GM08714 (cell line): ENCODE results near the gene PLEKHJ1.

ENCODE experiments used
- H3K4me3 ChIP-seq: fragments of 200-500 bp; sonication (Bioruptor generic); 2 replicates; pipeline ENCODE4 v1.5.1; 2014; ENCODE audit warnings: mild to moderate bottlenecking, low read length, inconsistent platforms
- ZNF274 ChIP-seq: IDR thresholded peaks from 2 replicates; pipeline ENCODE4 v1.6.1; 2012; ENCODE audit warnings: mild to moderate bottlenecking, low read depth, low read length

PLEKHJ1 gene

DNA sequence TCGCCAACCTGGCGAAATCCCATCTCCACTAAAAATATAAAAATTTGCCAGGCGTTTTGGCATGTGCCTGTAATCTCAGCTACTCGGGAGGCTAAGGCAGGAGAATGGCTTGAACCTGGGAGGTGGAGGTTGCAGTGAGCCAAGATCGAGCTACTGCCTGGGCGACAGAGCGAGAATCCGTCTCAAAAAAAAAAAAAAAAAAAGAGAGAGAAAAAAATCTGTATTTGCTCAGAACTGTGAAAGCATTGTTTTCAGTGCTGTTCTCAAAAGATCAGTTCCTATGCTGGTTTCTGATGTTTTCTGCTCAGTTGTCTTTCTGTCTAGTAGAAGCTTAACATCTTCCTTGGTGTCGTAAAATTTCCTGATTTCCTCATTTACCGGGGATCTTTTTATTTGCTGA lies 3.0 kb upstream of the PLEKHJ1 start:
- H3K4me3 ChIP-seq = peak overlapping the region; percentile 37; the same call in 1 of the 2 replicates
- no peak for TF ChIP-seq ZNF274

DNA sequence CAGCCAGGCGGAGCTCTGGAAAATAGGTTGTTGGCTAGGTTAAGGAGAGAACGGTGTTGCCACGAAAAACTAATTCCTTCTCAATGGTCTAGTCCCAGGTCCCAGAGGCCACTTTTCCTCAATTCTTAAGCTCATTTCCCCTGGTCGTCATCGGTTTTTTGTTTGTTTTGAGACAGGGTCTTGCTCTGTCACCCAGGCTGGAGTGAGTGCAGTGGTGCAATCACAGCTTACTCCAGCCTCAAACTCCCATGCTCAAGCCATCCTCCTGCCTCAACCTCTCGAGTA lies 1.7 kb upstream of the PLEKHJ1 start:
- TF ChIP-seq ZNF274 = no peak
- H3K4me3 ChIP-seq = peak overlapping the region; percentile 85

DNA sequence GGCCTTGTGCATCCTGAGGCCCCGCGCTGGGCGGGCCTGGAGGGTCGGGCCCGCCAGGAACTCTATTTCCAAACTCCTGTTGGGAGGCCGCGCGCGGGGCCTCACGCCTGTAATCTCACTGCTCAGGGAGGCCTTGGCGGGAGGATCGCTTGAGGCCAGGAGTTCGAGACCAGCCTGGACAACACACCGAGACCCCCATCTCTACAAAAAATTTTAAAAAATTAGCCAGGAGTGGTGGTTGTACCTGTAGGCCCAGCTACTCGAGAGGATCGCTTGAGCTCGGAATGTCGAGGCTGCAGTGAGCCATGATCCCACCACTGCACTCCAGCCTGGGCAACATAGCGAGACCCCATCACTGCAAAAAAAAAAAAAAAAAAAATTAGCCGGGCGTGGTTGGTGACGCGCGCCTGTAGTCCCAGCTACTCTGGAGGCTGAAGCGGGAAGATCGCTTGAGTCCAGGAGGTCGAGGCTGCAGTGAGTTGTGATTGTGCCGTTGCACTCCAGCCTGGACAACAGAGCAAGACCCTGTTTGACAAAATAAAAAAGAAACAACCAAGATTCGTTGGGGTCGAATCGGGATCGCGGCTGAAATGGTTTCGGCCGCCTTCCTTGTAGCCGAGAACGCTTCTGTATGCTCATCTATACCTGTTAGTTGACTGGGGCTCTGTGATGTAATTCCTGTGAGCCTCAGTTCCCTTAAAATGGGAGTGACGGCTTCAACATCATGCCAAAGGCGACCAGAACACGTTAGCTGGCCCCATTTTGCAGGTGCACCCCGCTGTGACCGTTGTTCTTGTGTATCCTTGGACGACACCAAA lies 1.1 kb upstream of the PLEKHJ1 start:
- H3K4me3 ChIP-seq = peak overlapping the region; percentile 85

DNA sequence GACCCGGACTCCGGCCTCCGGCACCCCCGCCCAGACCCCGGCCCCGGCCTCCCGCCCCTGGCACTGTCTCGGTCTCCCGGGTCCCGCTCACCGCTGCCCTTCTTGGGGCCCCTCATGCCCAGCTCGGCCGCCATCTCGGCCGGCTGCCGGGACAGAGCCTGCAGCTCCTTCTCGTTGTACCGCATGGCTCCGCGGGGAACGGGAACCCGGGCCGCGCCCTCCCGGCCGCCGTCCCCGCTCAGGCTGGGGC lies 140 bp downstream of the PLEKHJ1 start:
- H3K4me3 ChIP-seq = peak overlapping the region; percentile 85
- no peak for TF ChIP-seq ZNF274

More for the DNA sequence above, 1.1 kb upstream of the PLEKHJ1 start:
- no peak for TF ChIP-seq ZNF274

DNA sequence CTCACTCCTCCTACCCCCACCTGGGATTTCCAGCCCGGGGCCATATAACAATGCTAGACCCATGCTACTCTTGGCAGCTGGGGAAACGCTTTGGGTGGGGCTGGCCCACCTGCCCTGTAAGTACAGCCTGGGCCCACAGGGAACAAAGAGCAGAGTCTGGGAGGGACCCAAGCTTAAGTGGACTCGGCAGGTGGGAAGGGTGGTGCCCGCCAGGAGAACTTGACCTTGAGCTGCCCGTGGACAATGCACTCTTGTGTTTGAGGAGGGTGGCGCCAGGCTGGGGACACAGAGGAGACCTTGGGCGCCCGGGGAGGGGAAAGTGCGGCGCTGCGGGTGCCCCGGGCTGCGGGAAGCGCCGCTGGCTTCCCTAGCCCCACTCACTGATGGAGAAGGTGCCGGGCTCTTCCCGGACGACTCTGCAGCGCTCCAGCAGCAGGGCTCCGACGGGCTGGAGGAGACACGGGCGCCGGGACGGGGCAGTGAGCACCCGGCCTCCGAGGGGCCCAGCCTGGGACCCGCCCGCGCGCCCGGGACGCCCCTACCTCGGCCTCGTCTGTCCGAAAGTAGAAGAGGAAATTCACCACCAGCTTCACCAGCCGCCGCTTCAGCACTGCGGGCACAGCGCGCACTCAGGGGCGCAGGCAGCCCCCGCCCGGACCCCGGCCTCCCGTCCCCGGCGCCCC lies 607 bp downstream of the PLEKHJ1 start:
- TF ChIP-seq ZNF274 = no peak
- peak overlapping the region; percentile 85 for H3K4me3 ChIP-seq

DNA sequence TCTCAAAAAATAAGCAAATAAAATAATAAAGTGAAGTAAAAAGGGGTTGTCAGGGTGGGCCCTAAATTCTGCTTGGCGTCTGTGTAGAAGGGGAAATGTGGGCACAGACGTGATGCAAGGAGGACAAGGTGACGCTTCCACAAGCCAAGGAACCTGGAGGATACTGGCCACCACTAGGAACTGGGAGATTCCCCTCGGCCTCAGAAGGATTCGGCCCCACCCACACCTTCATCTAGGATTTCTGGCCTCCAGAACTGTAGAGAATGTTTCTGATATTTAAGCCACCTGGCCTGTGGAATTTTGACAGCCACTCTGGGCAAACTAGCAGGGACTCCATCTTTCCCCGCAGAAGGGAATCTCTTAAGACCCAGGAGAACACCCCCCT lies 1.1 kb downstream of the PLEKHJ1 start:
- H3K4me3 ChIP-seq = peak overlapping the region; percentile 85
- TF ChIP-seq ZNF274 = no peak

DNA sequence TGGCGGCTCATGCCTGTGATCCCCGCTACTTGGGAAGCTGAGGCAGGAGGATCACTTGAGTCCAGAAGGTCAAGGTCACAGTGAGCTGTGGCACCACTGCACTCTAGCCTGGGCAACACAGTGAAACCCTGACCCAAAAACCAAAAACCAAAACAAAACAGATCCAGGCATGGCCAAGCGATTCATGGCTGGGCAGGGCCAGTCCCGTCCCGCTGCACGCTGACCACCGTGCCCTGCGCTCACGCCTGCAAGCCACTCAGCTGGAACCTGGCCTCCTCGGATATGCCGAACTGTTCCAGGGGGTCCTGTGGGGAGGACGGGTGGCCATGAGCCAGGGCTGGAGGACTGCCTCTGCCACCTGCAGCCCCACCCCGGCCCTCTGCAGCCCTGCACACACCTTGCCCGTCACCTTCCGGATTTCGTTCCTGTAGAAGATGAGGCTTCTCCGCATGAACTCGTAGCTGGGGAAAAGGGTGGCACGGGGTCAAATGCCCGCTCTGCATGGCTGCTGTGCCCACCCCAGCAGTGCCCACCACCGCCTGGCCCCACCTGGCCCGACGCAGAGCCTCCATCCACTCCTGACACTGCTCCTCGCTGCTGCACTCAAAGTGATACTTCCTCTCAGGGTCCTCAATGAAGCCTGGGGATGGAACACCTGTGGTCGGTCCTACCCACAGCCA lies 2.4 kb downstream of the PLEKHJ1 start:
- no peak for TF ChIP-seq ZNF274
- no peak overlapping the region for H3K4me3 ChIP-seq

DNA sequence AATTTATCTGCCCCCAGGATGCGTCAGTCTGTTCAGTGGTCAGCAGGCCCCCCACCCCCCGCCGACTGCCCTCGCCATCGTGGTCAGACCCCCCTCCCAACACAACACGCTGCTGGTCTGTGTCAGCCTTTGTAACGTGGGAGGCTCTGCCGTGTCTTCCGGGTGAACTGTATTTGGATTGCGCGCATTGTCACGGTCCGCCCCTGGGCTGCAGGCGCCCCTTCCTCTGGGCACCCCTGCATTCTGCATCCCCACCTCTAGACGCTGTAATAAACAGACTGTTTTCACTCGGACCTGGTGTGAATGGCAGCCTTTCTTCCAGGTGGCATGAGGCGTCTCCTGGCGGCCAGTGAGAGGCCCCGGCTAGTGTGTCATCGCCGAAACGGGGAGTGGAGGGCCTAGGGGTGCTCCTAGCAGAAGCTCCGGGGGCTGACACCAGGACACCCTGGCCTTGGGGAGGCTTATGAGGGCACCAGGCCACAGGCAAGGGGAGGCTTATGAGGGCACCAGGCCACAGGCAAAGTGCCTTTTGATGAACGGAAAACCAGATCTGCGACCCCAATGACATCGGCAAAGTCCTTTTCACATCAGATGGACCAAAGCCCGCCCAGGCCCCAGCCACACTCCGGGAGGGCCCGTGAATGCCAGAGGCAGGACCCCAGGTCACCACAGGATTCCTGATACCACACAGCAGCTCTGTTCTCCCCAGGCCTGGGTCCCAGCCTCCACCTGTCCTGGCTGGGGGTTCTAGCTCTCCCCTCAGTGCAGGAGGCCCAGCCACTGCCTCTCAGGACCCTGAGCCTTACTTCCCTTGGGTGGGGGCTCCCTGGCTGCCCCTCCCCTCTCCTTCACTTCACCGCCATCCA lies 3.6 kb downstream of the PLEKHJ1 start:
- TF ChIP-seq ZNF274 = no peak
- H3K4me3 ChIP-seq = no peak overlapping the region

DNA sequence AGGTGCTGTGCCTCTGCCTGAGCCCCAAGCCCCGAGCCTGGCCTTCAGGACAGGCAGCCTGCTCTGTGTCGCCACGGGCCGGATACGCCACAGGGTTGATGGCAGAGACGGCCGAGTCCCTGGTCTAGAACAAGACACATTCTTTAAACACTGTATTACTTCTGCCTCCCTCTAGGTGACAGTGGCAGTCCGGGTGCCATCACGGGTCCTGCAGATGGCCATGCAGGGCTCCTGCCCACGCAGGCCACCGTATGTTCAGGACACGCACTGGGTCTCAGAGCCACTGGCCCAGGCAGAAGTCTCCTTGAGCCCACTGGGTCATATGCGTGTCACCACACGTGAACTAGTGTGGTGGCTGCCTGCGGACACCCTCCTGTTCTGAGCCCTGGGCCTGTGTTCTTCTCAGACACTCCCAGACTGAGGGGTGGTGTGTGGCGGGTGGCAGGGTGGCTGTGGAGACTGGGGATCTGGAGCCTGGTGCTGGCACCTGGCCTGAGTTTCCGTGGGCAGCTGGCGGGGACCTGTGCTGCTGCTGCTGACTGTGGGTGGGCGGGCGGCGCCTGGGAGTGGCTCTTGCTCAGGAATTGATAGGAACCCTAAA lies 4.4 kb downstream of the PLEKHJ1 start:
- no peak for TF ChIP-seq ZNF274

DNA sequence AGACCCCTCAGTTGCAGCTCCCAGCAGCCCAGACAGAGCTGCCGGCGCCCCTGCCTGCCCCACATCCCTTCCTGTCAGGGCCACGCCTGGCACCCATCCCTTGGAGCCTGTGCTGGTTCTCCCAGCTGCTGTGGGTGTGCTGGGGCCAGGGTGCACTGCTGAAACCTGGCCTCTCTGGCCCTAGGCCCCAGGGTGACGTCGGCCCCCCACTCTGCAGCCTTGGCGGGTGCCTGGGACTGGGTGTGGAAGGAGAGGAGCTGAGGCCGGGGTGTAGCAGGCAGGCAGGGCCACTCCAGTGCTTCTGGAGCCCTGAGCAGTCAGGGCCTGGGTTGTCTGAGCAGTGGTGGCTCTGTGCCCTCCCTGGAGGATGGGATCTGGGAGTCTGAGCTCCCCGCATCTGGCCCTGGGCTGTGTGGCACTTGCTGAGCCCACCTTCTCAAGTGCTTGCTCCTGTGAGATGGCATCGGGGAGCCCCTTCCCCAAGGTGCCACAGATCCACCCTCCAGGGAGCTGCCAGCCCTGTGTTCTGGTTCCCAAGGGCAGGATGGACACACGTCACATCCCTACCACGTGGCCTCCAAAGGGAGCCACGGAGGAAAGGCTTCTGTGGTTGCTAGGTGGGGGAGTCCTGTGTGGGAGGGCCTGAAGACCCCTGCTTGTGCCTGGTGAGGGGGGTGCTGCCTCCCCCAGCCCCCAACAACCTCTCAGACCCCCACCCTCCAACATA lies 5.2 kb downstream of the PLEKHJ1 start:
- TF ChIP-seq ZNF274 = no peak
- H3K4me3 ChIP-seq = no peak overlapping the region

More for the DNA sequence above, 4.4 kb downstream of the PLEKHJ1 start:
- no peak overlapping the region for H3K4me3 ChIP-seq

DNA sequence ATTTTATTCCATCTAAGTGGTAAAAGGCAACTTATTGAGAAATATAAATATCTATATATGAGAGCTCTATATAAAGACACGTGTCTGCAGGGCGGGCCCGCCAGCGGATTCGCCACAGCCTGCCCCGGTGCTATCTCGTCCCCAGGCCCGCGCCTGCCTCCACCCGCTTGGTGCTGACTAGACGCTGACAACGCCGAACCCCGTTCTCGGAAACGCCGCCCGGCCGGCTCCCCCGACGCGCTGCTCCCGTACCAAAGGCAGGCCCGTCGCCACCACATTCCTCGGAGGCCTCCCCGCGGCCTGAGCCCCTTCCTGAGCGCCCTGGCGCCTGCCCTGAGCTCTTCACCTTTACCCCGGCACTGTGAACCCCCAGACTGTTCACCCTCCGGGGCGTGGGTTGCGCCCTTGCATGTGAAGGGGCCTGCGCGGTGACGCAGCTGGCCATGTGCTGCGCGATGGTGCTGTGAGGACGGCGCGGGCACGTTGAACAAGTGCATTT lies 6.0 kb downstream of the PLEKHJ1 start:
- H3K4me3 ChIP-seq = no peak overlapping the region
- no peak for TF ChIP-seq ZNF274

DNA sequence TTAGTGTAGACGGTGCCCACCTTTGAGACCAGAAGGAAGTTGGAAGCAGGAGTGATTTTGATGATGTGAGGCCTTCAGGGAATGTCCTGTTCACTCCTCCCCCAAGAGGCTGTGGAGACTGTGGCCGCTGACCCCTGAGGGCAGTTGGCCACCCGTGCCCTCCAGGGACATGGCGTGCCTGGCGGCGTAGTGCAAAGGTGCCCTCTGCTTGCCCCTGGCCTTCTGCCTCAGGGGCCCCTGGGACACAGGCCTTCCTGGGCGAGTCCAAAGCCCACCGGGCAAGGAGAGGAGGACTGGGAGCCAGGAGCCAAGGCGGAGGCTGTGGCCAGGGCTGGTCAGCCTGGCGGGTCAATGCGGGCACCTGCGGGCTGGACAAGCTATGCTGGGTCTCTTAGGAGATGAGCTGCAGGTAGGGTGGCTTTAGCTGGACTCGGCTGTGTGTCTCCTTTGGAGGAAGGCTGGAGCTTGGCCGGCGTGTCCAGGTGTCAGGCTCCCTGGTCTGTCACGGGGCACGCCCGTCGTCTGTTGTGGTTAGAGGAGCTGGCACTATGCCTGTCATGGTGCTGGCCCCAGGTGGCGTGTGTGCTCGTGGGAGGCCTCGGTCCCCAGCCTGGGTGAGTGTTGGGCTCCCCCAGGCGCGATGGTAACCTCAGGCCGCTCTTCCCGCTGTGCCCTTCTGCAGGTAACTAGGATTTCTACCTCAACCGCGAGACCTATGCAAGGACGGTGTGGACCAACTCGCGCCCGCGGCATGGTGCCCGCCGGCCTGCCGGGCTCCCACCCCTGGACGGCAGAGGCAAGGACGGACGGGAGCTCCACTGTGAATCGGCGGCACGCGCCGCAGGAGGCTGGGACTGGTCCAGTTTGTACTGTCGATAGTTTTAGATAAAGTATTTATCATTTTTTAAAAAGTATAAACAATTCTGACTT lies 6.8 kb downstream of the PLEKHJ1 start:
- no peak for TF ChIP-seq ZNF274

More for the DNA sequence above, 6.8 kb downstream of the PLEKHJ1 start:
- no peak overlapping the region for H3K4me3 ChIP-seq
